Colonic mucosa (tissue), 4 donors: ENCODE data around the gene ATP10A. TPM values are rescaled to one million over a fixed set of nuclear protein-coding genes. Genes with fewer than 3 reads are reported as not detected.

Source experiments
- DNase-seq: peaks from one replicate; pipeline ENCODE4 v3.0.0-alpha.2; 2020
- H3K27ac ChIP-seq: fragments of 200-600 bp; one replicate; pipeline ENCODE4 v1.8.0; 2021
- H3K27me3 ChIP-seq: fragments of 200-600 bp; one replicate; pipeline ENCODE4 v1.8.0; 2021
- H3K36me3 ChIP-seq: fragments of 200-600 bp; one replicate; pipeline ENCODE4 v1.8.0; 2021
- H3K4me1 ChIP-seq: fragments of 200-600 bp; one replicate; pipeline ENCODE4 v1.8.0; 2021; ENCODE audit warnings: mild to moderate bottlenecking
- H3K4me3 ChIP-seq: fragments of 200-600 bp; one replicate; pipeline ENCODE4 v1.8.0; 2021
- H3K9ac ChIP-seq, 2 donors: one replicate each; pipeline ENCODE4 v1.7.0; 2013; ENCODE audit warnings: control low read depth in 2 of 2, low read depth in 2 of 2, low read length in 2 of 2
- H3K9me3 ChIP-seq: fragments of 200-600 bp; one replicate; pipeline ENCODE4 v1.8.0; 2021
- CTCF ChIP-seq: fragments of 200-600 bp; IDR thresholded peaks from one replicate; pipeline ENCODE4 v1.8.0; 2022; ENCODE audit warnings: antibody characterized with exemption, mild to moderate bottlenecking
- intact Hi-C: fragments of 100-400 bp; cut with DNase I; formaldehyde crosslinking; loops from one replicate; pipeline ENCODE4 v1.14.1; 2022
- total RNA-seq, 2 donors: library from RNA; stranded (reverse); fragmentation: NEBNext Ultra II Directional in 1 of 2; extraction: Animal tissue kit (Norgen Biotek cat#: 25700) in 1 of 2; gene quantifications; one replicate each; pipeline ENCODE4 v1.2.1, GENCODE V29; 2021
- donor health status: healthy.
- donor health status: DM: no; HTN: no; CAD: no.
- donor health status: DM: no; HTN: no; CAD: no.

Gene ATP10A
- total RNA-seq, 2 donors from 2014 or later, result 0.89 to 1.0 TPM

- Histone ChIP-seq H3K36me3 (no peaks in the 10 kb centered on the region), H3K4me3 (no peak overlapping the region), H3K27me3 (no peaks in the 10 kb centered on the region), H3K9me3 (no peaks in the 10 kb centered on the region), H3K4me1 (no peaks in the 10 kb centered on the region), H3K27ac (no peak overlapping the region), H3K9ac (no peak overlapping the region)
- DNase-seq, result no peak
- TF ChIP-seq CTCF, result no peak
- intact Hi-C loops, result no loop called here
Observed at GRCh38 chr15:25892126-25892525, 29.0 kb upstream of the ATP10A start.

DNA sequence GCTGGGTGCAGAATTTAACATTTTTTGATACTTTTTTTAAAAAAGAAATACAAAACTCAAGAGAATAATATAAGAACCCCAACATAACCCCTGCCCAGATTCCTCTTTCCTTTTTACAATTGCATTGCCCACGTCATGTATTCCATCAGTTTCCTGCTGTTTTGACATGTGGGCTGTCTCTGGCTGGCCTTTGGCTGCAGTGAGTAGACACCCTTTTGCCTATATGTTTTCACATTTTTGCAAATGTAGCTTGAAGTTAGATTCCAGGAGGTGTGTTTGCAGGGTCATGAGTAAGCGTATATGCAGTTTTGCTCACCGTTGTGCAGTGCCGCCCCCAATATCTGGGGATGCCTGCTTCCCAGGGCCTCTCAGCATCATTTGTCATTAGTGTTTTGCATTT lies 28.0 kb upstream of the ATP10A start:
- no peak for DNase-seq
- Histone ChIP-seq H3K36me3 (no peaks in the 10 kb centered on the region), H3K9me3 (no peaks in the 10 kb centered on the region), H3K4me3 (no peak overlapping the region), H3K9ac (no peak overlapping the region), H3K27me3 (no peaks in the 10 kb centered on the region), H3K27ac (no peak overlapping the region), H3K4me1 (no peaks in the 10 kb centered on the region)
- TF ChIP-seq CTCF, result no peak
- intact Hi-C loops, result no loop called here

DNA sequence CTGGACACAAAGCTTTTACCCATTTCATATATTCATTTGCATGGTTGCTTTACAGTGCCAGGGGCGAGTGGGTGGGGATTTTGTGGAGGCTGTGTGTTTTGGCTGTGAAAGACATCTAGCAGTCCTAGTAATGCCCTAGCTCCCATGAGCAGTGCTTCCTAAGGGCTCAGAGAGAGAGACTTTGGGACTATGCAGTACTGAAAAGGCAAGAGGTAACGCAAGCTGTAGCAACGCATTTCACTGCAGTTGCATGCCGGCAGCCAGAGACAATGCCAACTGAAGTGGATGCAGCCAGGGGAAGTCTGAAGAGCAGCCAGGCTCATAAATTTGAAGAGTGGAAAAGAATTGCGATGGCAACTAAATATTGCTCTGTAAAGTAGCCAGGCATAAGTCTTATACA lies 27.4 kb upstream of the ATP10A start:
- TF ChIP-seq CTCF, result no peak
- no peaks in the 10 kb centered on the region for H3K4me1 ChIP-seq
- H3K4me3 ChIP-seq, result no peak overlapping the region
- H3K36me3 ChIP-seq, result no peaks in the 10 kb centered on the region
- no peak for DNase-seq
- no peaks in the 10 kb centered on the region for H3K9me3 ChIP-seq
- no peak overlapping the region for H3K27ac ChIP-seq
- intact Hi-C loops, result no loop called here
- H3K27me3 ChIP-seq, result no peaks in the 10 kb centered on the region
- no peak overlapping the region for H3K9ac ChIP-seq

GRCh38 chr15:25887870-25888269 lies 24.7 kb upstream of the ATP10A start:
- no peak for DNase-seq
- no peak for TF ChIP-seq CTCF

DNA sequence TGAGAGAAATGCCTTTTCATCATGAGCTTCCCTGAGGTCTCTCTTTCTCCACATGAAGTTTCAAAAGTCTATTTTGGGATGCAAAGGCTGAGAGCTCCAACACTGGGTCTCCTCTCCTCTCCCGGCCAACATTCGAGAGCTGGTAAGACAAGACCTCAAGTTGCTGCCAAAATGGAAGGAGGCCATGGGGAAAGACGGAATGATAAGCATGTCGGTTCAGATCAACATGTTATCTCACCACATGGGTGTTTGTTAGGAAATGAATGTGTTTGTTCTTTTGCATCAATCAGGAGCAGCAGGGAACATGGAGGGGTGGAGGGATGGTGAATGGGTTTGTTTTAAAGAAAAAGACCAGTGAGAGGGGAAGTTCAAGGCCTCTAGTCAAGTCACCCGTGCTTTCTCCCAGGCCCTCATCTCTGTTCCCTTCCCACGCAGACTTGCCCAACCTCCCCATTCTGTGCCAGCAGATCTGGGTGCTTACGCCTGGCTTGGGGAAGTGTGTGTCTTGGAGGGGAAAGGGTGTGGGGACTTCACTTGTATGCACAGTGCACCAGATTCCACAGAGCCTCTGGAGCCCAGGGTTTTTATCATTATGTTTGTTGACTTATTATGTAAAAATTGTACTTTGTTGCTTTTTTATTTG lies 23.5 kb upstream of the ATP10A start:
- H3K27me3 ChIP-seq, result no peaks in the 10 kb centered on the region
- no peaks in the 10 kb centered on the region for H3K9me3 ChIP-seq
- intact Hi-C loops, result no loop called here
- H3K9ac ChIP-seq, result no peak overlapping the region
- no peaks in the 10 kb centered on the region for H3K4me1 ChIP-seq
- H3K27ac ChIP-seq, result no peak overlapping the region
- H3K36me3 ChIP-seq, result no peaks in the 10 kb centered on the region
- TF ChIP-seq CTCF, result no peak
- DNase-seq, result no peak
- H3K4me3 ChIP-seq, result no peak overlapping the region

More at GRCh38 chr15:25887870-25888269, 24.7 kb upstream of the ATP10A start:
- intact Hi-C loops, result no loop called here
- Histone ChIP-seq H3K36me3 (no peaks in the 10 kb centered on the region), H3K27me3 (no peaks in the 10 kb centered on the region), H3K27ac (no peak overlapping the region), H3K4me1 (no peaks in the 10 kb centered on the region), H3K9ac (no peak overlapping the region), H3K9me3 (no peaks in the 10 kb centered on the region), H3K4me3 (no peak overlapping the region)
